ENCODE data around the gene WBP2.
"Not testable (repeated sequence)": the region's sequence is repeated elsewhere in the genome, so short reads cannot be mapped to it uniquely, and the experiment has no call there.

GRCh38 chr17:75885860-75886259, 30.7 kb upstream of the WBP2 start:
- not testable (repeated sequence) for TF ChIP-seq CTCF (IDR thresholded peaks at IDR 0.05; ENCODE audit: poor library complexity, severe bottlenecking); TAF1 (IDR thresholded peaks at IDR 0.05; ENCODE audit: low read depth); EZH2 (IDR thresholded peaks at IDR 0.05; ENCODE audit: borderline replicate concordance, insufficient read depth, low read length, poor library complexity, severe bottlenecking); EP300 (conservative IDR thresholded peaks at IDR 0.05; ENCODE audit: poor library complexity, severe bottlenecking); POLR2AphosphoS5 (IDR thresholded peaks at IDR 0.05); RAD21 (conservative IDR thresholded peaks at IDR 0.05)
- TF ChIP-seq, protein P1, sequence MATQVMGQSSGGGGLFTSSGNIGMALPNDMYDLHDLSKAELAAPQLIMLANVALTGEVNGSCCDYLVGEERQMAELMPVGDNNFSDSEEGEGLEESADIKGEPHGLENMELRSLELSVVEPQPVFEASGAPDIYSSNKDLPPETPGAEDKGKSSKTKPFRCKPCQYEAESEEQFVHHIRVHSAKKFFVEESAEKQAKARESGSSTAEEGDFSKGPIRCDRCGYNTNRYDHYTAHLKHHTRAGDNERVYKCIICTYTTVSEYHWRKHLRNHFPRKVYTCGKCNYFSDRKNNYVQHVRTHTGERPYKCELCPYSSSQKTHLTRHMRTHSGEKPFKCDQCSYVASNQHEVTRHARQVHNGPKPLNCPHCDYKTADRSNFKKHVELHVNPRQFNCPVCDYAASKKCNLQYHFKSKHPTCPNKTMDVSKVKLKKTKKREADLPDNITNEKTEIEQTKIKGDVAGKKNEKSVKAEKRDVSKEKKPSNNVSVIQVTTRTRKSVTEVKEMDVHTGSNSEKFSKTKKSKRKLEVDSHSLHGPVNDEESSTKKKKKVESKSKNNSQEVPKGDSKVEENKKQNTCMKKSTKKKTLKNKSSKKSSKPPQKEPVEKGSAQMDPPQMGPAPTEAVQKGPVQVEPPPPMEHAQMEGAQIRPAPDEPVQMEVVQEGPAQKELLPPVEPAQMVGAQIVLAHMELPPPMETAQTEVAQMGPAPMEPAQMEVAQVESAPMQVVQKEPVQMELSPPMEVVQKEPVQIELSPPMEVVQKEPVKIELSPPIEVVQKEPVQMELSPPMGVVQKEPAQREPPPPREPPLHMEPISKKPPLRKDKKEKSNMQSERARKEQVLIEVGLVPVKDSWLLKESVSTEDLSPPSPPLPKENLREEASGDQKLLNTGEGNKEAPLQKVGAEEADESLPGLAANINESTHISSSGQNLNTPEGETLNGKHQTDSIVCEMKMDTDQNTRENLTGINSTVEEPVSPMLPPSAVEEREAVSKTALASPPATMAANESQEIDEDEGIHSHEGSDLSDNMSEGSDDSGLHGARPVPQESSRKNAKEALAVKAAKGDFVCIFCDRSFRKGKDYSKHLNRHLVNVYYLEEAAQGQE (IDR thresholded peaks at IDR 0.05; ENCODE audit: borderline replicate concordance) = not testable (repeated sequence)
